ENCODE results near the gene KCNIP3. TPM values are rescaled to one million over a fixed set of nuclear protein-coding genes. Genes with fewer than 3 reads are reported as not detected.
A peak's percentile ranks its signal among the peaks of the same experiment; 100 is the strongest.

The KCNIP3 gene
- total RNA-seq, 1 donor from 2014 or later = 7.3 TPM

DNA sequence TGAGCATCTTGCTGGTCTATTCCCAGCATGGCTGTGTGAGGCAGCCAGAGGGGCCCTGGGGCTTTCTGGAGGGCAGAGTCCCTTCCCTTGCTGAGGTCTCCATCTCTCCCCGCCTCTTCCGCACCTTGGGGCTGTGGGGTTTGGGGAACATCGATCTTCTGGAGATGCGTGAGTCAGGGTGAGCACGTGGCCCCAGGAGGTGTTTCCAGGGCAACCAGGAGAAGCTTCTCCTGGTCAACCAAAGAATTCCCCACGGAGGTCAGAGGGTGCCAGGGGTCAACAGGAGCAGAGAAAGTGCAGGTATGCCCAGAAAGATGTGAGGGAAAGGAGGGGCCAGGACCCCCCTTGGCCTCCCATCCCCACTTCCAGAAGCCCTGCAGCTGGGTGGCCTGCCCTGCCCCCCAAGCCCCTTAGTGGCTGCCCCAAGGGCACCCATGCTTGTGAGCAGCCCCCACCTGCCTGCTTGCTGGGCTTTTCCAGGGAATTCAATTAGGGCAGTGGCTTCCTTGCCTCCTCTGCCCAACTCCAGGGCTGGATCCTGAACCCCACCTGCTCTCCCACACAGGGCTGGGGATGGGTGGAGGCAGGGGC lies 25.7 kb upstream of the KCNIP3 start:
- Mint-ChIP-seq H3K9me3 (ENCODE audit: unreplicated experiment) (peaks cover 4% of the 10 kb centered on the region), H3K4me1 (ENCODE audit: low read depth, unreplicated experiment) (peaks cover 7% of the 10 kb centered on the region), H3K27me3 (ENCODE audit: unreplicated experiment) (no peaks in the 10 kb centered on the region), H3K36me3 (ENCODE audit: unreplicated experiment) (no peaks in the 10 kb centered on the region), H3K27ac (ENCODE audit: unreplicated experiment) (no peak overlapping the region), H3K4me3 (ENCODE audit: unreplicated experiment) (no peak overlapping the region)
- TF ChIP-seq CTCF (IDR thresholded peaks at IDR 0.05; ENCODE audit: partially characterized antibody, unreplicated experiment) = no peak
- DNase-seq = no peak

DNA sequence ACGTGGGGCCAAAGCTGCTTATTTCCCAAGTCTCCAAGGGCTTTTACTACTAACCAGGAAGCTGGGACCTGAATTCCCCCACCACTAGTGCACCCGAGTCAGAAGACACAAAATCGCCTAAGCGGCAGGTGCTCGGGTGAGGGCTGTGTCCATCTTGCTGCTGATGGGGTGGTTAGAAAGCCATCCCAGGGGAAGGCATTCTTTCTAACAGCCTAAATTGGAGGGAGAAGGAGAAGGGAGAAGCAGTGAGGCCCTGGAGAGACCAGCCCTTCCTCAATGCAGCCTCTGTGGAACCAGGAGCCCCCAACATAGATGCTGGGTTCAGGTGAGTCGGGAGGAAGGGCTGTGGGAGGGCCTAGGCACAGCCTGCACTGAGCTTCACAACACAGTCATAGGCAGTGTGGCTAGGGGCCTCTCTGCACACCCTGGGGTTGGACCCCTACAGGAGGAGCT lies 24.8 kb upstream of the KCNIP3 start:
- no peaks in the 10 kb centered on the region for H3K27me3 Mint-ChIP-seq (ENCODE audit: unreplicated experiment)
- no peak overlapping the region for H3K4me3 Mint-ChIP-seq (ENCODE audit: unreplicated experiment)
- no peaks in the 10 kb centered on the region for H3K36me3 Mint-ChIP-seq (ENCODE audit: unreplicated experiment)
- peaks cover 4% of the 10 kb centered on the region for H3K9me3 Mint-ChIP-seq (ENCODE audit: unreplicated experiment)
- H3K27ac Mint-ChIP-seq (ENCODE audit: unreplicated experiment) = no peak overlapping the region
- no peak for TF ChIP-seq CTCF (IDR thresholded peaks at IDR 0.05; ENCODE audit: partially characterized antibody, unreplicated experiment)
- no peak for DNase-seq
- peaks cover 7% of the 10 kb centered on the region for H3K4me1 Mint-ChIP-seq (ENCODE audit: low read depth, unreplicated experiment)

DNA sequence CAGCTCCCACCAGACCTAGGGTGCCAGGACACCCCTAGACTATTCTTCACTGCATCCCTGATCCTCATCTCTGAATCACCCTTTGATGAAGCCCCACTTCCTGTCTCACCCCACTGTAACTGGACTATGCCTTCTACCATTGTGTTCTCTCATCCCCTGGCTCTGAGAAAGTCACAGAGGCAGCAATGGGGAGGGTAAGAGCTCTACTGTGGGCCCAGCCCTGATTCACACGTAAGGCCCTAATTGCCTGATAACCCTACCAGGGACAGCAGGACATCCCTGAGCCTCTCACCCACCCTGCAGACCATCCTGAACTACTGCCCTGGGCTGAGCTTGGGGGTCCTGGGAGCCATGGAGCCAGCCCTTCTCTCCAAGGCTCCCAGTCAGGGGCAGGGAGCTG lies 24.4 kb upstream of the KCNIP3 start:
- no peak overlapping the region for H3K27ac Mint-ChIP-seq (ENCODE audit: unreplicated experiment)
- no peak overlapping the region for H3K4me3 Mint-ChIP-seq (ENCODE audit: unreplicated experiment)
- DNase-seq = no peak
- peaks cover 7% of the 10 kb centered on the region for H3K4me1 Mint-ChIP-seq (ENCODE audit: low read depth, unreplicated experiment)
- no peaks in the 10 kb centered on the region for H3K36me3 Mint-ChIP-seq (ENCODE audit: unreplicated experiment)
- H3K27me3 Mint-ChIP-seq (ENCODE audit: unreplicated experiment) = no peaks in the 10 kb centered on the region
- H3K9me3 Mint-ChIP-seq (ENCODE audit: unreplicated experiment) = peaks cover 4% of the 10 kb centered on the region
- TF ChIP-seq CTCF (IDR thresholded peaks at IDR 0.05; ENCODE audit: partially characterized antibody, unreplicated experiment) = no peak

DNA sequence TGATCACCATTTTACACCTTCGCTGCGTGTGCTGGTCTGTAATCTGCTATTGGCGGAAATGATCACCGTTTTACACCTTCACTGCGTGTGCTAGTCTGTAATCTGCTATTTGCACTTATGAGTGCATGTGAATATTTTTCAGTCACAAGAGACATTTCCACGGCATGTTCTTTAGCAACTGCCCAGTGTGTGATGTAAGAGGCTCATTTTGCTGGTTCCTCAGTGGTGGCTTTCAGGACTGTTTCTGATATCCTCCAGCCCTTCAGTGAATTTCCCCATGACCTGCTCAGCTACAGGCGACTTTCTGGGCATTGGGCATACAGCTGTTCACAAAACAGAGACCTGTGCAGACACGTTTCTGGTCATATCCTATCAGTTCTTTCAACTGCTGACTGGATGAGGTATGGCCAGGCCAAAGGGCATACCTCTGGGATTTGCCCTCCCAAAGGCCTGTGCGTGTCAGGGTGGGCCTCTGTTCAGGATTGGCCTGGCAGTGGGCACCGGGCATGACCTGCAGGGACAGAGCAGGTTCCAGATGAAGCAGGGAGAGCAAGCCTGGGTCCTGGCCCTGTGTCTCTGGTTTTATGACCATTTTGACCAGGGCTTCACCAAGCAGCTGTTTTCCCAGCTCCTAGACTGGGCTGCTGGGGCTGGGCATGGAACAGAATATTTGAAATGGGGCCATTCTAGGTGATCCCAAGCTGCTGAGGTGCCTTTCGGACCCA lies 23.4 kb upstream of the KCNIP3 start:
- Mint-ChIP-seq H3K27ac (ENCODE audit: unreplicated experiment) (no peak overlapping the region), H3K27me3 (ENCODE audit: unreplicated experiment) (no peaks in the 10 kb centered on the region), H3K4me3 (ENCODE audit: unreplicated experiment) (no peak overlapping the region), H3K36me3 (ENCODE audit: unreplicated experiment) (no peaks in the 10 kb centered on the region), H3K9me3 (ENCODE audit: unreplicated experiment) (peaks cover 4% of the 10 kb centered on the region), H3K4me1 (ENCODE audit: low read depth, unreplicated experiment) (peaks cover 7% of the 10 kb centered on the region)
- TF ChIP-seq CTCF (IDR thresholded peaks at IDR 0.05; ENCODE audit: partially characterized antibody, unreplicated experiment) = no peak
- peak; percentile 9 for DNase-seq
